HG02678 (cell line): ENCODE data around the gene KIF5A.

Experiments
- ATAC-seq: cut with Tn5 transposase; IDR thresholded peaks from one replicate; pipeline ENCODE4 v1.9.1; 2021; ENCODE audit warnings: mild to moderate bottlenecking, moderate library complexity; ENCODE audit not compliant: unreplicated experiment

The KIF5A gene

GRCh38 chr12:57628280-57629191 is 78.7 kb downstream of the KIF5A start:
- ATAC-seq, result no peak

- no peak for ATAC-seq
Measured at GRCh38 chr12:57629897-57630471, 80.1 kb downstream of the KIF5A start.

GRCh38 chr12:57630891-57631433 is 81.1 kb downstream of the KIF5A start:
- no peak for ATAC-seq

GRCh38 chr12:57631566-57632072 is 81.8 kb downstream of the KIF5A start:
- ATAC-seq, result no peak

- ATAC-seq, result no peak
Measured at GRCh38 chr12:57632073-57632957, 82.5 kb downstream of the KIF5A start.

GRCh38 chr12:57632958-57633840 is 83.4 kb downstream of the KIF5A start, which contains the start of gene B4GALNT1:
TSS of gene B4GALNT1 (minus strand) at chr12:57633201. CDS start at chr12:57632132, 1,069 bp downstream.
- peak; percentile 78 for ATAC-seq
